Neural crest cell (in vitro differentiated cells): ENCODE measurements around the gene BCAT1. TPM values are rescaled to one million over a fixed set of nuclear protein-coding genes. Genes with fewer than 3 reads are reported as not detected.
"Not testable (repeated sequence)": the region's sequence is repeated elsewhere in the genome, so short reads cannot be mapped to it uniquely, and the experiment has no call there.

Experiments used
- DNase-seq: peaks from one replicate; pipeline ENCODE4 v3.0.0; 2021; ENCODE audit warnings: low read depth, mixed read lengths, low spot score
- H3K27ac Mint-ChIP-seq: one replicate; pipeline ENCODE4 v1.8.0; 2021; ENCODE audit warnings: mild to moderate bottlenecking, mixed read lengths; ENCODE audit not compliant: unreplicated experiment
- H3K27me3 Mint-ChIP-seq: 2 replicates; pipeline ENCODE4 v1.8.0; 2021; ENCODE audit warnings: low read depth, mild to moderate bottlenecking, mixed read lengths
- H3K36me3 Mint-ChIP-seq: 2 replicates; pipeline ENCODE4 v1.8.0; 2021; ENCODE audit warnings: low read depth, mild to moderate bottlenecking, mixed read lengths
- H3K4me1 Mint-ChIP-seq: 2 replicates; pipeline ENCODE4 v1.8.0; 2021; ENCODE audit warnings: mixed read lengths
- H3K4me3 Mint-ChIP-seq: one replicate; pipeline ENCODE4 v1.8.0; 2021; ENCODE audit warnings: mild to moderate bottlenecking, mixed read lengths
- H3K9me3 Mint-ChIP-seq: 2 replicates; pipeline ENCODE4 v1.8.0; 2021; ENCODE audit warnings: mixed read lengths
- total RNA-seq: library from RNA; stranded (reverse); gene quantifications from 2 replicates; pipeline ENCODE4 v1.2.1, GENCODE V29; 2021
- TF ChIP-seq, protein P1 (sequence below): fragments of 200-600 bp; sonication (generic); conservative IDR thresholded peaks from 2 replicates; pipeline ENCODE4 v1.5.0; 2021; ENCODE audit warnings: antibody characterized with exemption, mild to moderate bottlenecking

BCAT1 gene
- total RNA-seq, 1 donor from 2014 or later: 199 TPM

GRCh38 chr12:24933694-24934407 is 15.1 kb downstream of the BCAT1 start:
- H3K36me3 Mint-ChIP-seq: peaks cover 20% of the 10 kb centered on the region
- peaks cover 2% of the 10 kb centered on the region for H3K9me3 Mint-ChIP-seq
- H3K27ac Mint-ChIP-seq: no peak overlapping the region
- DNase-seq: no peak
- H3K4me1 Mint-ChIP-seq: peaks cover 23% of the 10 kb centered on the region
- H3K27me3 Mint-ChIP-seq: no peaks in the 10 kb centered on the region
- no peak overlapping the region for H3K4me3 Mint-ChIP-seq
- TF ChIP-seq, protein P1, sequence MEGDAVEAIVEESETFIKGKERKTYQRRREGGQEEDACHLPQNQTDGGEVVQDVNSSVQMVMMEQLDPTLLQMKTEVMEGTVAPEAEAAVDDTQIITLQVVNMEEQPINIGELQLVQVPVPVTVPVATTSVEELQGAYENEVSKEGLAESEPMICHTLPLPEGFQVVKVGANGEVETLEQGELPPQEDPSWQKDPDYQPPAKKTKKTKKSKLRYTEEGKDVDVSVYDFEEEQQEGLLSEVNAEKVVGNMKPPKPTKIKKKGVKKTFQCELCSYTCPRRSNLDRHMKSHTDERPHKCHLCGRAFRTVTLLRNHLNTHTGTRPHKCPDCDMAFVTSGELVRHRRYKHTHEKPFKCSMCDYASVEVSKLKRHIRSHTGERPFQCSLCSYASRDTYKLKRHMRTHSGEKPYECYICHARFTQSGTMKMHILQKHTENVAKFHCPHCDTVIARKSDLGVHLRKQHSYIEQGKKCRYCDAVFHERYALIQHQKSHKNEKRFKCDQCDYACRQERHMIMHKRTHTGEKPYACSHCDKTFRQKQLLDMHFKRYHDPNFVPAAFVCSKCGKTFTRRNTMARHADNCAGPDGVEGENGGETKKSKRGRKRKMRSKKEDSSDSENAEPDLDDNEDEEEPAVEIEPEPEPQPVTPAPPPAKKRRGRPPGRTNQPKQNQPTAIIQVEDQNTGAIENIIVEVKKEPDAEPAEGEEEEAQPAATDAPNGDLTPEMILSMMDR: no peak

GRCh38 chr12:24931666-24932405 is 17.1 kb downstream of the BCAT1 start:
- no peak for DNase-seq
- Mint-ChIP-seq H3K27me3 (no peaks in the 10 kb centered on the region), H3K36me3 (peaks cover 28% of the 10 kb centered on the region), H3K27ac (no peak overlapping the region), H3K9me3 (peaks cover 2% of the 10 kb centered on the region), H3K4me3 (no peak overlapping the region), H3K4me1 (peaks cover 26% of the 10 kb centered on the region)
- TF ChIP-seq, protein P1: no peak

DNA sequence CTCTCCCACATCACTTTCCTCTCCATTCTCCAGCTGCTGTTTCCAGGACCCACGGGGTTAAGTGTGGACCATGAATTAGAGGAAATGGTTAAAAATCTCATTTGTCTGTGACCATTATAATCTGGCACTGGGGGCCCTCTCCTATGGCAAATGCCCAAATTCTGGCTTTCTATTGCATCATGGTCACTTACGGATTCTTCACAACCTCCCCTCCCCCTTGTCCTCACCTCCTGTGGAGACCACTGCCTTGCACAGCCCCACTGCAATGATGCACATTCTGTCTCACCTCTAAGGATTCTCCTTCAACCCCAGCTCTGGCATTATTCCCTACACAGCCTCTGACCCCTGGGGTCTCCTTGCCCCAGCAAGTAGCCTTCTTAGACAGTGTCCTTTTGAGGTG is 18.9 kb downstream of the BCAT1 start:
- TF ChIP-seq, protein P1: no peak
- Mint-ChIP-seq H3K4me3 (no peak overlapping the region), H3K9me3 (peaks cover 2% of the 10 kb centered on the region), H3K27me3 (no peaks in the 10 kb centered on the region), H3K4me1 (peaks cover 27% of the 10 kb centered on the region), H3K27ac (no peak overlapping the region), H3K36me3 (peaks cover 32% of the 10 kb centered on the region)
- no peak for DNase-seq

DNA sequence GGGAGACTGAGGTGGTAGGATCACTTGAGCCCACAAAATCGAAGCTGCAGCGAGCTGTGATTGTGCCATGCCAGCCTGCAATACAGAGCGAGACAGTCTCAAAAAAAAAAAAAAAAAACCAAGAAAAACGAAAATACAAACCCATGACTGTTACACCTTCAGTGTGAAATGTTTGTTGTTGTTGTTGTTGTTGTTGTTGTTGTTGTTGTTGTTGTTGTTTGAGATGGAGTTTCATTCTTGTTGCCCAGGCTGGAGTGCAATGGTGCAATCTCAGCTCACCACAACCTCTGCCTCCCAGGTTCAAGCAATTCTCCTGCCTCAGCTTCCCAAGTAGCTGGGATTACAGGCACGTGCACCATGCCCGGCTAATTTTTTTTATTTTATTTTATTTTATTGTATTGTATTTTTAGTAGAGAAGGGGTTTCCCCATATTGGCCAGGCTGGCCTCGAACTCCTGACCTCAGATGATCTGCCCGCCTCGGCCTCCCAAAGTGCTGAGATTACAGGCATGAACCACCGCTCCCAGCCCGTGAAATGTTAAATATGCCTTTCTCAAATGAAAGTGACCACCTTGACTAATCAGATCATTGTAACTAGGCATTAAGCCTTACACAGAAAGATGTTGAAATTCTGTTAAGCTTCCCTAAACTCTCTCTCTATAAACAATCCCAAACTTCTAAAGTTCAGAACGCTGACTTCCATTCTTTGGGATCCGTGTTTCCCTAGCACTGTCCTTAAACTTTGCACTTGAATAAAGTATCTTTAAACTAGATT is 20.2 kb downstream of the BCAT1 start:
- not testable (repeated sequence) for H3K4me3 Mint-ChIP-seq, H3K9me3 Mint-ChIP-seq, H3K27ac Mint-ChIP-seq, DNase-seq, H3K27me3 Mint-ChIP-seq
- Mint-ChIP-seq H3K36me3 (peaks cover 37% of the 10 kb centered on the region), H3K4me1 (peaks cover 23% of the 10 kb centered on the region)

DNA sequence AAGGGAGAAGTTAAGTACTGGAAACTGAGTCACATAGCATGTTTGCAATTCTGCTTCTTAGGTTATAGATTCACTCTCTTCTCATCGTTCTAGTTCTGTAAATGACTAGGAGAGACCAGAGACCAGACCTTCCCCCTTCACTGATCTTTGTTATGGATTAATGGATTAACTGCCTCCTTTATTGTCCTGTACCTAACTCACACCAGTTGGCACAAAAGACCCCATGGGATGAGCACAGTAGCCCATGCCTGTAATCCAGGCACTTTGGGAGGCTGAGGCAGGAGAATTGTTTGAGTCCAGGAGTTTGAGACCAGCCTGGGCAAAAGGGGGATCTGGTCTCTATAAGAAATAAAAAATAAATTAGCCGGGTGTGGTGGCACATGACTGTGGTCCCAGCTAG is 20.8 kb downstream of the BCAT1 start:
- Mint-ChIP-seq H3K9me3 (peaks cover 2% of the 10 kb centered on the region), H3K27ac (no peak overlapping the region), H3K4me1 (peaks cover 23% of the 10 kb centered on the region), H3K4me3 (no peak overlapping the region), H3K27me3 (no peaks in the 10 kb centered on the region), H3K36me3 (peaks cover 33% of the 10 kb centered on the region)
- TF ChIP-seq, protein P1: no peak
- DNase-seq: no peak

- not testable (repeated sequence) for H3K9me3 Mint-ChIP-seq, H3K4me3 Mint-ChIP-seq, H3K27me3 Mint-ChIP-seq, H3K27ac Mint-ChIP-seq, DNase-seq
- Mint-ChIP-seq H3K36me3 (peaks cover 27% of the 10 kb centered on the region), H3K4me1 (peaks cover 27% of the 10 kb centered on the region)
These were observed 22.8 kb downstream of the BCAT1 start for GRCh38 chr12:24926080-24926479.
